Lung microvascular endothelial cell (primary cell): Measurements from ENCODE around the gene RPL35. TPM values are rescaled to one million over a fixed set of nuclear protein-coding genes. Genes with fewer than 3 reads are reported as not detected.
A peak's percentile ranks its signal among the peaks of the same experiment; 100 is the strongest.

ENCODE experiments used
- DNase-seq, 2 donors: peaks; one replicate each; pipeline versions ENCODE4 v3.0.0 to v3.0.0-alpha.2; 2010; ENCODE audit warnings: low read depth in 2 of 2
- total RNA-seq: library from RNA; depleted of rRNA; stranded (reverse); fragments of >200 nt; gene quantifications from 2 replicates; pipeline ENCODE4 v1.2.1, GENCODE V29; 2014

The RPL35 gene
- total RNA-seq, 1 donor from 2014 or later = 1,568 TPM

DNA sequence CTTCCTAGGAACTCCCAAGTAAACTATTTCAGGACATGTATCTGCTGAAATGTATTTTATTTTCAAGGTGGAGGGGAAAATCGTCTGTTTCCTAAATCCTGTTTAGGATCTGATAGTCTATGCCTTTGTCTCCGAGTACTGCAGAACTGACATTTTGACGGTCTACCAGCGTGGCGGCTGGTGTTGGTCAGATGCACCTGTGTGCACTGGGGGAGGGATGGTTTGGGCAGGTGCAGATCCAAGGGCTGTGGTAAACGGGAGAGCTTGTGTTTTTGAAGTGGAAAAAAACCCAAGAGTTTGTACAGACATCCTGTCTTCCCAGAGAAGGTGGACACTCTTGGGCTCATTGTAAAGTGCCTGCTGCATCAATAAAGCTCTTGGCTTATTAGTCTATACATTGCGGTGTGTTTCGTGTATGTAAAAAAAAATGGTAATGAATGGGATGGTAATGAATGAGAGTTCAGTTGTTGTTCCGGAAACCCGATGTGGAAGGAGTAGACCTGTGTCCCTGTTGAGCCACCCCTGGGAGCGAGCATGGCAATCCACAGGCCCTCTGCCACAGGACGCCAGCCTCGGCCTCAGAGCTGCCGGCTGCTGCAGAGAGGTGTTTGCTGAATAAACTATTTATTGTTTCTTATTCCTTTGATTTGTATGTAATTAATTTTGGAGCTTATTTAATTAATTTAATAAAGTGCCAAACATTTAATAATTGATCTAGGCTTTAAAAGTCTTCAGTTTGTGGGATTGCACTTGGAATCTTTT lies 15.4 kb upstream of the RPL35 start:
- DNase-seq = no peak

DNA sequence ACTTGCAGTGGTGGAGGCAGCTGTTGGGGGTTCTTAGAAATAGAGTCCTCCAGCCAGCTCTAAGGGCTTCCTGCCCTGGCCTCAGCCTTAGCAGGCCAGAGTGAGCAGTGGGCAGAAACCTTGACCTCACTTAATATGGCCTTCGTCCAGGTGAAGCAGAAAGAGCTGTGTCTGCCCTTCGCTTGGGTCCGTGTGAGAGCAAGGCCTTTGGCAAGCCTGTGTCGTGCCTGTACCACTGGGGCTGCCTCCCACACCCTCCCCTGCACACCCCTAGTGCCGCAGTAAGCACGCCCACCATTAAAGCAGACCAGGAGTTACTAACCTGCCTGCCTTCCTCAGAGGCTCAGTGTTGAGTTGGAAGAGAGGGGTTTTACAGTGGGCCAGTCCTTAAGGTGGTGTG lies 13.7 kb upstream of the RPL35 start:
- DNase-seq = no peak

DNA sequence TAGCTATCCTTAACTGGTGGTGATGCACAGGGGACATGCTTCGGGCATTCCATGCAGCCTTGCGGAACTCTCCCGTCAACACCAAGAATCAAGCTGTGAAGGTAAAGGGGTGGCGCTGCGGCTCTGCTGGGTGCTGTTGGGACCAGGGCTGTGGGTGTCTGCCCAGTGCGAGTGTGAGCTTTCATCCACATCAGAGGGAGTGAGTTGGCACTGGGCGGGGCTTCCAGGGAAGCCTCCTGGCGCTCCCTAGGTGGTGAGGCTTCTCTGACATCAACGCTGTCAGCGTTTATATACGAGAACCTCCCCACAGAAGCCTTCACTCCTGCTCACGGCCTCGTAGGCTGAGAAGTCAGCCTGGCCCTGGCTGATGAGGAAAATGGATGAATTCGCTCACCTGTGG lies 11.9 kb upstream of the RPL35 start:
- DNase-seq = no peak

DNA sequence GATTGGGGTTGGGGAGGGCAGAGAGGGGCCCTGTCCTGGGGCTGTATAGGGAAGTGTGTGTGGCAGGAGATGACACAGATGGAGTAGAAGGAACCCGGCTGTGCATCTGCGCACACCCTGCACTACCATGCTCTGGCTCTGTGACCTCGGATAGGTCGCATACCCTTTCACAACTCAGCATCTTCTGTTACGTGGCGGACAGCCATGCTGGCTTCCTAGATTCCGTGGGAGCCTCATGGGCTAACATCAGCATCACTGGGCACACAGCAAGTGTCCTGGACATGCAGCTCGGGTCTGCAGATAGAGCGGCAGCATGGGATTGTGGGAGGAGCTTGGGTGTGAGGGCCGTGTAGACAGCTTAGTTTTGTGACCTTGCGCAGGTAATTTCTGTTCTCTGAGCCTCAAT lies 9.4 kb upstream of the RPL35 start:
- DNase-seq = no peak

DNA sequence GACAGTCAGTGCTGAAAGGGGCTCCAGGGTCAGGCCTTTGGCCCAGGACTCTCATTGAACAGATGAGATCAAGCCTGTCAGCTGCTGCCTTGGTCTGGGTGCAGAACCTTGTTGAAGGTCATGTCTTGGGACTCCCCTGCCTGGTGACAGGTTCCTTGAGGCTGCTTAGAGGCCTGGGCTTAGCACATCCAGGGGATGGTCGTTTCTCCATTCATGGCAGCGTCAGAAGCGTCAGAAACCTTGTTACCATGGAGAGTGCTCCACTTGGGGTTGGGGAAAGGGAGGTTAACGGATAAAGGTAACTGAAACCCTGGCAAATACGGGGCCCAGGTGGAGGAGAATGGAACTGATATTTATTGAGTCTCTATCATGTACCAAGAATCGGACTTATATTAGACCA lies 9.0 kb upstream of the RPL35 start:
- no peak for DNase-seq

DNA sequence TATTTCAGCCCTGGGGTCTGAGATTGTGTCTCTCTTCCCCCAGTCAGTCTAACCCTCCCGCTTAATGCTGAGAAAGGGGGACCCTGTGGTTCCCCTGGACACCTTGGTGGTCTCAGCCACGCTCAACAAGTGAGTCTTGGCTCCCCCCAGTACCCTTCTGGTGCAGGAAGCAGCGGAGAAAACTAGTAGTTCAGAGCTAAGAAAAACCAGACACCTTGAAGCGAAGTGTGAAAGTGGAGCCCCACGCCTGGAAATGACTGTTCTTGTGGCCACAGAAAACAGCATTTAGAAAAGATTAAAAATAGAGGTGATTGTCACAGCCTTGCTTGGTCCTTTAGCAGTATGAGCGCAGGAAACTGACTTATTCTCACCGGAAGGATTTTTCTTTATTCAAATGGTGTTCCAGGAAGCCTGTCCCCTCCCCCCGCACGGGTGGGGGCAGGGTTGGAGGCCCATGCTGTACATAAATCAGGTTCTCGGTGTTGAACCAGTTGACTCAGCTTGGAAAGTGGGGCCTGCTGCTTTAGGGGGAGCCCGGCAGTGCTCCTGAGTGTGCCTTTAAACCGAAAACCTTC lies 8.3 kb upstream of the RPL35 start:
- peak; percentile 77 to 85 for DNase-seq

DNA sequence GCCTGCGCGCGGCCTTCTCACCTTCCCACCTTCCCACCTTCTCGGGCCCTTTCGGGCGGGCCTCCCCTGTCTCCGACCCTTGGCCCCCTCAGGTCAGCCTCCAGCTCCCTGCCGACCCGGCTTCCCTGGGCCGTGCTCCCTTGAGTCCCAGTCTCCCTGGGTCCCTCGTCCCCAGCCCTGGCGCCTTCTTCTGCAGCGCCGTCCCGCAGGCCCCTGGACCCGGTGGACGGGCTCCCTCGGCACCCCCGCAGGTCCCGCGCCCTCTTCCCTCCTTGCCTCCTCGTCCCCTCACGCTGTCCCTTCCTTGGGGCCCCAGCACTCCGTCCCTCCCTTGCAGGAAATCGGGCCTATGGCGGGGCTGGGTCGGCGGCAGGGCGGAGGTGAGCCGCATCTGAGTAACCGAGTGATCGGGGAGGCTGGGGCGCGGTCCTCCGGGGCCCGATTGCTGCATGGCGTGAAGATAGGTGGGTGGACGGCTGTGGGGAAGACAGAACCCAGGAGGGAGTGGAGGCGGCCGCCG lies 7.8 kb upstream of the RPL35 start:
- peak; percentile 32 to 36 for DNase-seq

DNA sequence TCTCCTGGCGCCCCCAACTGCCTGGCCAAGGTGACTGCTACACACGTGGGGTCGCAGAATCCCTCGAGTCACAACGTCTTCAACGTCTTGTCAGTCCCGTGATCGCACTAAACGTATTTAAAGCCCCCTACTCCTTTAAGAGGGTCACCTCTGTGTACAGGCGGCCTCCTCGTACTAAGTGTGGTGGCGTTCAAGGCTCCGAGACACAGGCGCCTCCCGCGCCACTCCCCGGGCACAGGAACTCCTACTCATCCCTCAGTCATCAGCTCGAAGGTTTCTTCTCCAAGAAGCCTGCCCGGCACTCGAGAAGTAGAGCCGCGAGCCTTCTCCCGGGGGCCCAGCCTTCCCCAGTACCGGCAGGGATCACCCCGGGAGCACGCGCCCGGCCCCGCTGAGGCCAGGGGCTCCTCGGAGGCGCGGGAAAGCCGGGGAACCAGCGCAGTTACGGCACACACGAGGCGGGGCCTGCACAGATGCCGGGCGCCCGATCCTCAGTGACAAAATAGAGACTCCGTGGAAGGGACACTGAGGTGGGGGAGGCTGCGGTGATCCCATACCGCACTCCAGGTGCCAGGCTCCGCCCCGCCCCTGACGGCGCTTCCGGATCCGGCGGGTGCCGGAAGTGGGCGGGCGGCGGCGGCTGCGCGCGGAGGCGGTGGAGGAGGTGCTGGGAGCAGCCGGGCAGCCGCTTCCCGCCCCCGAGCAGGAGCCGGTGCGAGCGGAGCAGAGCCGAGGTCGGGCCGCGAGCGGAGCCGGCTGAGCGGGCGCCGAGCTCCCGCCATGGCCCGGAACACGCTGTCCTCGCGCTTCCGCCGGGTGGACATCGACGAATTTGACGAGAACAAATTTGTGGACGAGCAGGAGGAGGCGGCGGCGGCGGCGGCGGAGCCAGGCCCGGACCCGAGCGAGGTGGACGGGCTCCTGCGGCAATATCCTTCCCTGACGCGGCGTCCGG lies 7.0 kb upstream of the RPL35 start:
- DNase-seq = peak; percentile 86 to 92

DNA sequence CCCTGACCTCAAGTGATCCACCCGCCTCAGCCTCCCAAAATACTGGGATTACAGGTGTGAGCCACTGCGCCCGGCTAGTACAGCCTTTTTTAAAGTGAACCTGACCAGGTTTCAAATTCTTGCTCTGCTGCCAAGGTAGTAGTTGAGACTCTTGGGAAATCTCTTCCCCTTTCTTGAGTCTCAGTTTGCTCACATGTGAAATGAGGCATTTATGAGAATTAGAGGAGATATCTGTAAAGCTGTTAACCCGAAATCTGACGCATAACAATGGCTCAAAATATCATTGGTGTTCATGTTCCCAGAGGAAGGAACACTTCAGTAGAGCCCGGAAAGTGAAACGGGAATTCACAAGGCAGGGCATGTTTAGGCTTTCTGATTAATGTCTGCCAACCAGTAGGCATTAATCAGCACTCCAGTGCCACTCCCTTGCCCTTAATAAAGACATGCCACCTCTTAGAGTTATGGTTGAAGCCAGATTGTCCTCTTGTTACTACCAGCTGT lies 1.7 kb upstream of the RPL35 start:
- peak; percentile 54 to 56 for DNase-seq

DNA sequence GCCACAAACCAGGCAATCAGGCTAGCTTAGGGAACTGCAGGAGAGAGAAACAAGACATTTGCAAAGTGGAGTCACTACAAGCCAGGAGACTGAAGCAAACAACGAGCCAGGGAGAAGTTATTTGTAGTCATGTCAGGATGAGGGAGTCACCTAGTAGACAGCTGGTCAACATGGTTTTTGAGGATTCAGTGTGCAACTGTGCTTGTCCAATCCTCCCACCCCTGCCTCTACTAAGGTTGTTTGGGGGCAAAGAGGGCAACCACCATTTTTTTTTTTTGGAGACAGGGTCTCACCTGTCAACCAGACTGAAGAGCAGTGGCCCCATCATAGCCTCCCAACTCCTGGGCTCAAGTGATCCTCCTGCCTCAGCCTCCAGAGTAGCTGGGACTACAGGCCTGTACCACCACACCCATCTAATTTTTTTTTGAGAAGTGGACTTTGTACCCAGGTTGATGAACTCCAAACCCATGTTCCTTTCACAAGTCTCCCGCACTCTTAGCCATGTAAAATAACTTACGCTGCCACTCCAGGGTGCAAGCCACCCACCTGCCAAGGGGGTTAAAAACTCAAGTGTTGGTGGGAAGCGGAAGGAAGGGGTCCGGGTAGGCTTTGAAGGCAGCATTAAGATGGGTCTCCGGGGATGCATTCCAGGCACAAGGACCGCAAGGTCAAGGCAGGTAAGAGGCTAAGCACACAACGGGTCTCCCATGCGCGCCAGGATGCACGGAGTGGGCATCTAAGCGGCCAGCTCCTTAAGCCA lies 995 bp downstream of the RPL35 start:
- no peak for DNase-seq

DNA sequence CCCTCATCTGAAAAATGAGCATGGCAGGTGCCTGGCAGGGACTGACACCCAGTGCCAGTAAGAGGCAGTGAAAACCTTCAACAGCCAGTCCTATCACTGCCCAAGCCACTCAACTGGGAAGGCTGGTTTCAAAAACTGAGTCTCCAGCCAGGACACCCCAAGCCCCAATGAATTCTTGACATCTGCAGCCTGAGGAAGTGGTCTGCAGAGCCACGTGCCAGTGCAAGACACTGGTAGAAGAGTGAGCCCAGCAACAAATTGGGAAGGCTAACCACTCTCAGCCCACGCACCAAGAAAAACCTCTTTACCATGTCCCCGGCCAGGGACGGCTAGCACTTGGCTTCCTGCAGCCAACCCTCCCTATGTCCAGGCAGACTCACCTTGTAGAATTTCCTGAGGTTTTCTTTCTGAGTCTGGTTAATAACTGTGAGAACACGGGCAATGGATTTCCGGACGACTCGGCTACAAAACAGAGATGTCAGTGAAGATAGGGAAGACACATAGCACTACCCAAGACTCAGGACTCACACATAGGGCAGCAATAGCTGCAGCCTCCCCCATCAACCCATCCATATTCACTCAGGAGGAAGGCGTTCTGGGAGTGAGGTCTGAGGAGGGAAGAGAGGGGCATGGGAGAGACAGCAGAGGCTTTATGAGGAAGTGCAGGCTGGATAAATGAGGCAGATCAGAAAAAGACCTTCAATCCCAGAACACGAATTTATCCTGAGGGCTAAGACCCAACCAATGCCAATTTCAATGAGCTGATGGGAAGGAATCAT lies 1.8 kb downstream of the RPL35 start:
- DNase-seq = no peak

DNA sequence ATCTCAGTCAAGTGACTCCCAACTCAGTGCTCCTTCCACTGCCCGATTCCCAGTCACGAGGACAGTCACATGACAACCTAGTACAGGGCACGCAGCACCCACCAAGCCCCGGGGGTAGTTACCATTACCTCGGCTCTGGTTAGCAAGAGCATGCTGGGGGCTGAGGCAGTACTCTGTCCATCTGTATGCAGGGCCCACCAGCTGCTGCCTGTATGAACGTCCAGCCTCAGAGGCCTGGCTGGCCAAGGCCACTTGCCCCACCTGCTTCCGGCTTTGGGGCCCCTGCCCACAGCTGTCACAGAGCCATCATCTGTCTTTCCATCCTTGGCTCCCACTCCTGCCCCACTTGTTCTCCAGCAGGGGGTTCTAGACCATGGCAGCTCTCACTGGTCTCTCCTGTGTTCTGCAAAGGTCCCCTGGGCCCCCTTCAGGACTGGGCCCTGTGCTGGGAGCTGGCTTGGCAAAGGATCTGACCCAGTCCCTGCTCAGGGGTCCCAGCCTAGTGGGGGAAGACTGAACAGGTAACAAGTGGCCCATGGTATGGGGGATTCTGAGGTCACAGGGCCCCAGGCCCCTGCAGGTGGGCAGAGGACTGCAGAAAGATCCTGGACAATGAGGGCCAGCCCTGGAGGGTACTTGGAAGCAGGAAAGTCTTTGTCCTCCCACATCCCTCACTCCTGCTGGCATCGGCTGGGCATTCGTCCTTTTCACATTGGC lies 3.3 kb downstream of the RPL35 start:
- no peak for DNase-seq

DNA sequence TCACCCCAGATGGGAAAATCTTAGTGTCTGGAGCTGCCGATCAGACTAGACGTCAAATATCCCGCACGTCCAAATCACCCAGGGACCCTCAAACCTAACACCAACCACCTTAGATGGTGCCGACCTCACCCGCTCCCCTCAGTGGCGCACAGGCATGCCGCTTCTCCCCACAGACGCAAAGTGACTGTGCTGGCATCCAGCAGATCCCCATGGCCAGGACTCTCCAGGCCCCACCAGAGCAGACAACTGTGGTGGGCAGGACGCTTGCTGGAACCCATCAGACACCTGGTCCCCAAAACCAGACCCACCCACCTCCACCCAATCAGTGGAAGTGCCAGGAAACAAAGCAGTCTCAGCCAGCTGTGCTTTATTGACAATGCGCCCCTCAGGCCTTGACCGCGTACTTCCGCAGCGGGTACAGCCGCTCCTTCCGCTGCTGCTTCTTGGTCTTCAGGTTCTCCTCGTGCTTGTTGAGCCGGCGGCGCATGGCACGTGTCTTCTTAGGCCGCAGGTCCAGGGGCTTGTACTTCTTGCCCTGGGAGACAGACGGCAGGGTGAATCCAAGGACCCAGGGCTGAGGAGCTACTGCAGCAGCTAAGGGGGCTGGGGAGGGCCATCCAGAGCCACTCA lies 4.1 kb downstream of the RPL35 start:
- no peak for DNase-seq

DNA sequence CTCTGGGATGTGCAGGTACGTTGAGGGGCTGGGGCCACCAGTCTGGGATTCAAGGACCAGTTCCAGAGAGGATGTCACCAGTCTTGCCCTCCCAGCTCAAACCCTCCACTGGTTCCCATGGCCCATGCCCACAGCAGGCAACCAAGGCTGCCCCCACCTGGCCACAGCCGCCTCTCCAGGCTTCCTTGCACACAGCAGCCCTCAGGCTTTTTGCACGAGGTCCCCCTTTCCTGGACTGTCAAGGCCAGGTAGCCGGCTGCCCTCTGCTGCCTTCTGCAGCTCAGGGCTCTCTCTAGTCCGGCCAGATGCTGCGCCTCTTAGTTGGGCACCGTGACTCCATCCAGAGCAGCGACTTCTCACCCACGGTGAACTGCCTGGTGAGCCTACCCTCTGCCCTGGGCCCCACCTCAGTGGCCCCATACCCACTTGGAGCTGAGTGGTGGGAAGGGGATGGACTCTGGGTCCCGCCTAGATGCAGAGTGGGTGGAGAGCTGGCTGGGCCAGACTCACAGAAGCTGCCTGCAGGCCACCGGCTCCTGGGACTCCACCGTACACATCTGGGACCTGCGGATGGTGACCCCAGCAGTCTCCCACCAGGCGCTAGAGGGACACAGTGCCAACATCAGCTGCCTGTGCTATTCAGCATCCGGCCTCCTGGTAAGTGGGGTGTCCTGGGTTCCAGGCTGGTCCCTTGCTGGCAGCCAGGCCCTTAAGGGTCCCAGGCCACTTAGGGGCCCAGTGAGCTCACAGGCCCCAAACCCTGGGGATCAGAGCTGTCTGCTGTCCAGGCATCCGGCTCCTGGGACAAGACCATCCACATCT lies 5.6 kb downstream of the RPL35 start:
- DNase-seq = peak in 1 of 2 donors; percentile 50

DNA sequence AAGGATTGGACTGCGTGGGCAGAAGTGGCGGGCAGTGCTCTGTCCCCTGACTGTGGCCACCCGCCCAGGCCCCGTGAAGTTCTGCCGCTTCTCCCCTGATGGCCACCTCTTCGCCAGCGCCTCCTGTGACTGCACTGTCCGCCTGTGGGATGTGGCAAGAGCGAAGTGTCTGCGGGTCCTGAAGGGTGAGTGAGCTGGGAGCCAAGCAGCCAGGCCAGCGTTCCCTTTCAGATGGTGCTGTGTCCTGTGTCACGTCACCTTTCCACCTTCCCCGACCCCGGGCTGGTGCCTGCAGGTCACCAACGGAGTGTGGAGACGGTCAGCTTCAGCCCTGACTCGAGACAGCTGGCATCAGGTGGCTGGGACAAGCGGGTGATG lies 6.2 kb downstream of the RPL35 start:
- DNase-seq = no peak

DNA sequence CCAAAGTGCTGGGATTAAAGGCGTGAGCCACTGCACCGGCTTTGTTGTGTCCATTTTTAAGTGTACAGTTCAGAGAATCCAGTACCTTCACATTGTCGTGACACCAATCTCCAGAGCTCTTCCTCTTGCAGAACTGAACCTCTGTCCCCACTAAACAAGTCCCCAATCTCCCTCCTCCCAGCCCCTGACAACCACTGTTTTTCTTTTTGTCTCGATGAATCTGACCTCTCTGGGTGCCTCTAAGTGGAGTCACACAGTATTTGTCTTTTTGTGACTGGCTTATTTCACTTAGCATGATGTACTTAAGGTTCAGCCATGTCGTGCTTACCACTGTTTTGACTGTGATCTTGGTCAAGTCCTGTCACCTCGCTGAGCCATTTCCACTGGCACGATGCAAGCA lies 6.9 kb downstream of the RPL35 start:
- DNase-seq = no peak

DNA sequence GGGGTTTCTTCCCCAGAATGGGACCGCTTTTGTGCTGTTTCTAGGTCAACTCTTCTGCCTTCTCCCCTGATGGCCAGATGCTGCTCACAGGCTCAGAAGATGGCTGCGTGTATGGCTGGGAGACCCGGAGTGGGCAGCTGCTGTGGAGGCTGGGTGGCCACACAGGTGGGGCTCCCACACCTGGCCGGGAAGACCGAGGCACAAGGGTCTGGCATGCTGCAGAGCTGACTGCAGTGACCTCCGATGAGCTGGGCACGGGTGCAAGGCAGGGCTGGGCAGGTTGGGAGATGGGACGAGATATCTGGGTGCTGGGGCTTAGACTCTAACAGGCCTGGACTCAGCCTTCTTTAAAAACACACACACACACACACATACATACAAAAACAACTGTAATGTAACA lies 7.6 kb downstream of the RPL35 start:
- DNase-seq = no peak

DNA sequence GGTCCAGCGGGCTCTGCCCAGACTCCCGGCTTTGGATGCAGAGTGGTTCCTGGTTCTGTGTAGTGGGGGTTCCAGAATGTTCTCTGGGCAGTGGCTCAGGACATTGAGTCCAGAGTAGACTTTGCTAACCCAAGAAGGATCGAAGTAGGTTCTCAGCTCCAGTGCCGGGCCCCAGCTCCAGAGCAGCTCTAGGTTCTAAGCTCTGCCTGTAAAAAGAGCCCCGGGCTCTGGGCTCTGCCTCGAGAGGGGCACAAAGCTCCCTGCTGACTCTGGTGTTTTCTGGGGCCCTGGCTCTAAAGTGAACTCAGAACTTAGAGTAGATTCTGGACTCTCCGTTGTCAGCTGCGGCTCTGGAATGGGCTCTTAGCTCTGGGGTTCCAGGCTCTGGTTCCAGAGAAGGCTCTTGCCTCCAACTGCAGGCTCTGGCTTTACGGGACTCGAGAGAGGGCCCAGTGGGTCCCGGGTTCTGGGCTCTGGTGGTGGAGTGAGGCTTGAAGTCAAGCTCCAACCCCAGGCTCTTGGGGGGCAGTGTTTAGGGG lies 8.1 kb downstream of the RPL35 start:
- no peak for DNase-seq
